GM21526 (cell line): Measurements from ENCODE around the gene SIKE1.
"Not testable (repeated sequence)": the region's sequence is repeated elsewhere in the genome, so short reads cannot be mapped to it uniquely, and the experiment has no call there.

ENCODE experiments used
- ATAC-seq: cut with Tn5 transposase; IDR thresholded peaks from one replicate; pipeline ENCODE4 v1.9.1; 2021; ENCODE audit warnings: moderate library complexity; ENCODE audit not compliant: unreplicated experiment, low FRiP score

The SIKE1 gene

DNA sequence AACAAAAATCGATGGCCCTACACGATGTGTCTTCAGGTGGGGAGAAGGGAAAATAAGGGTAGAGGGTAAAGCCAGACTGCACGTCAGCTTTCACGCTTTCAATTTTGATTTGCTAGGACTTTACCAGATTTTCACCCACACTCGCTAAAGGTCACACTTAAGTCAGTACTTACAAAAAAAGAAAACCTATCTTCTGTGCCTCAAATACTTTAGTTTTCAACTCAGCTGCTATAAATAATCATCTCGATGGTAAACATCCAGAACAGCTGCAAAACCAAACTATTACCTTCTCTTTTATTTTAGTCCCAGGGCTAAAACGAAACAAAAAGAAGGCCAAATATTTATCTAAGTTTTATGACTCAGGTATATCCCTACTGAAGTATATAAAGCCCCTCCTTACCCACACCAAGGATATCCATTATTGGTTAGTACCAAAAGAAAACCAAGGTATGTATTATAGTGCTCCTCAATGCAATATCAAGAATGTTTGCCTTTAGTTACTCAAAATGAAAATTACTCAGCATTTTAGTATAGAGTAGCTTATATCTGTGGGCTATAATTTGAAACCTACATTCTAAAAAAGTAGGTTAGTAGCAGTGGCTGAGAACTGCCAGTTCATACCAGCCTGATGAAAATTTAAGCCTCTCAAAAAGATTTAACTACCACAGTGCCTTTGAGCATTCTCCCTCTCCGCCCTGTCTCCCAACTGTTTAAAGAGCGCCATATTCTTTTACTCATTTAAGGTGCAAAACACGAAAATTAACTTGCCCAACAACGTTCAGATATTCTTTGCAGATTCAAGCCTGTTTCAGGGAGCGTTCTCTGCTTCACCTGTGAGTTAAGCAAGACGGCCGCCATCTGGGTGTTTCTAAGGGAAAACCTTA is 24.2 kb downstream of the SIKE1 start:
- peak; percentile 37 for ATAC-seq

DNA sequence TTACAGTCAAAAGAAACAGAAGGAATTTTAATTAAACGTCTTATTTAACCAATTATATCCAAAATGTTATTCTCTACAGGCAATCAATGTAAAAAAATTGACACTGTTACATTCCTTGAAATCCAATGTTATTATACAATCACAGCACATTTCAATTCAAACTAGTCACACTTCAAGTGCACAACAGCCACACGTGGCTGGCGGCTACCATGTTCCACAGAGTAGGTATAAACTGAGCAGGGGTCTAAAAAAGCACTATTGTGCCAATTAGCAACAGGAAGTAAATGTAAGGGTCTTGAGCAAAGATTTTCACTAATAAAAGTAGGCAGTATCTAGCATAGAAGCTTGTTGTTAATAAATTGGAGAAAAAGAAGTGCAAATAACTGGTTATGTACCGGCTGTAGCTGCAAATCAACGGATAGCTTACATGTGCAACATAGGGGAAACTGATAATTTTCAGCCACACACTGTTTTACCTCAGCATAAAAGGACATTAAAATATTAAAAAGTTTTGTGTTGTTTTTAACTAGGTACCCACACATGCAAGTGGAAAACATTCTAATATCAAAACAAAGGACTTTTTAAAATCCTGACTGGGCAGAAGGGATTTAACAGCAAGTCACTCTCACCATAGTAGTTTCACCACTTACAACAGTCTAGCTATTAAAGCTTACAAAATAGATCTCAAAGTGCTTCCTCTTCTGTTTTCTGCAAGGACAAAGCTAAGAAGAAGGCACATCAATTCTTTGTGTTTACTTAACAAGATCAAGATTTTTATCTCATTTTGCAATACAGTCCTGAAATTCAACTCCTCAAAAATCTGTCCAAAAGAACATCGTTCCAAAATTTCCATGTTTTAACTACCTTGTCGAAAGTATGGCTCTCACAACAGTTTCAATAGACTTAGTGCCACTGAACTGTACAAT is 25.2 kb downstream of the SIKE1 start:
- no peak for ATAC-seq

DNA sequence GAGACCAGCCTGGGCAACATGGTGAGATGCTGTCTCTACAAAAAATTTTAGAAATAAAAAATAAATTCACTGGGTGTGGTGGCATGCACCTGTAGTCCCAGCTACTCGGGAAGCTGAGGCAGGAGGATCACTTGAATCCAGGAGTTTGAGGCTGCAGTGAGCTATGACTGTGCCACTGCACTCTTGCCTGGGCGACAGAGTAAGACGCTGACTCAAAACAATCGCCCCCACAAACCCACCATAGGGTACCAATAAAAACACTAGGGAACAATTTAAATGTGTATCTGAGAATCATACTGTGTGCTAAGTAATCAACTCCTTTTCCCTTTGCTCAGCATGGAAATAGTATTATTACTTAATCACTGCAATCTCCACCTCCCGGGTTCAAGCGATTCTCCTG is 26.8 kb downstream of the SIKE1 start:
- not testable (repeated sequence) for ATAC-seq

DNA sequence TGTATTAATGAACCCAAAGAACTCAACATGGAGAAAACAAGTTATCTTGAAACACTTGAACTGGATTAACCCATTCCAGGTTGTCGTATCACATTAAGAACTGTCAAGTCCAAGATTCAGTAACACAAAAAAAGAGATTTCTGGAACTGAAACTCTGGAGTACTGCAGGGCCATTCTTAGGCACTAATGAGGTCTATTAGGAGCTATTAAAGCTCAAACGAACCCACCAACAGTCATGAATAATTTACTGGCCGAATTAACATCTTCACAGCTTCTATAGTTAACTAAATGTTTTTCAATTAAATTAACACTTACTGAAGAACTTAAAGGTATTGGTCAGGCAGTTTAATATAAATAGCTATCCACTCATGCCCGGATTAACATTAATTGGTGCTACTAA is 27.3 kb downstream of the SIKE1 start:
- no peak for ATAC-seq

DNA sequence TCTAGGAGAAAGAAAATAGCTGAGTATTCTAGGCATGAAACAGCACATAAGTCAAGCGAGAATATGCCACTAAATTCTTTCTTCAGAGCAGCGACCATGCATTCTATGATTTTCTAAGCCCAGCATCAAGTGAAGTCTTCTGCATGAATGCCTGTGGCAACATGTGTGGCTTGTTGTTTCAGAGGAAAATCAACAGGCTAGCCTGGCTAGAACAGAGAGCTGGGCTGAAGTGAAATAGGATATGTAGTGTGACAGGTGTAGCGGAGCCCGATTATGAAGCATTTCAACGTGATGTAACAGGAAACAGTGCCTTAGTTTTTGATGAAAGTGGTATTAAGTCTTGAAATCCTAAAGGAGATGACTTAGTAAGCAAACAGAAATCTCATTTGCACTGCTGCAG is 29.7 kb downstream of the SIKE1 start:
- ATAC-seq, result no peak

DNA sequence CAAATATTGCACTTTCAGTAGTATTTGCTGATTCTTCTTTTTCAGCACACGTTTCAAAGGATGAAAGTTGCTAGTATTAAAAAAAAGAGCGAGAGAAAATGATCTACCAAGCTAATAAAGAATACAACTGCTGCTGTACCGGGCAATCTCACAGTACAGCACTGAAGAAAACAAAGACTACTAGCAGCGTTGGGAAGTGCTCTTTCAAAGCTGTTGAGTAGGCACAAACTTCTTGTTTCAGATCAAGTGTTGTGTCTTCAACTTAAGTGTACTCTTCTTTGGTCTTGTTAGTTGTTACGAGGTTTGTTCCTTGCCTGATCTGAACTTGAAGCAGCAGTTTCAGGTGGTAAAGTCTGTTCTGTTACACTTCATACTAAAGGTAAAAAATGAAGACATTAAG is 30.6 kb downstream of the SIKE1 start:
- no peak for ATAC-seq

DNA sequence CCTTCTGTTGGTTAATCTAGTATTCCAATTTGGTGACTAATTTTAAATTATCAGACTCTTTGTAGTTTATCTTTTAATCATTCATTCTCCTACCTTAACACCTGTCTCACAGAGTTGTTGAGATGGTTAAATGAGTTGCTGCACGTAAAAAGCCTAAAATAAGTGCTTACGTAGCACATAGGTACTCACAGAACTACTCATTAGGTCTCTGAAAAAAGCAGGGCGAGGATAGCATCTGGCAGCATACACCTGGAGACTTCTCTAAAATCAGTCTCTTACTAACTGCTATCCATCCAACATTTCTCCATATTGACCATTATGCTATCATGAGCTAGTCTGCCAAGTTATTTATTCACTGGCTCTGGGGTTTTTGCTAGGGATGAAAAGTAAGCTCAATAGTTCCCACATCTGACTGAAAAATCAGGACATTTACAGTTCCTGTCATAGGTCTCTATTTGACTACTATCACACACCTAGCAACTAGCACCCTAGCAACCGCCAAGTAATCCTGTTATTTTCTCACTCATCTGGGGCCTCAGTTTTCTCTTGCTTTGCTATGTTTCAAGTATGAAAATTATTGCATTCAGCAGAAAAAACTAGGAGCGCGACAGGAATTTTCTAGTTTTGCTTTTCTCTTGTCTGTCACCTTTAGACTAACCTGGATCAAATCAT is 33.9 kb downstream of the SIKE1 start:
- no peak for ATAC-seq

DNA sequence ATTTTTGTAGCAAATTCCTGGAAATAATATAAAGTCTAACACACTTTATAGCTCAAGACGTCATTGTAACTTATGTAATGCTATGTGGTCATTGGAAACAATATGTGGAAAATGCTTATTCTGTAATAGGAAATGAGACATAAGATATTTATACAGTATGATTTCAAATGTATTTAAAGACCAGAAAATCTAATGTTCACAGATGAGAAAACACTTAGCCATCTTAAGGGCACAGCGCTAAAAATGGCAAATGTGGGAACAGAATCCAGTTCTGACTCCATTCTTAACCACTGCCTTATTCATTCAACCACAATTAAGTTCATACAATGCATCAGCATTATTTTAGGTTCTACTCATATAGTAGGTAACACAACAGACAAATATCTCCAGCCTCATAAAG is 35.2 kb downstream of the SIKE1 start:
- no peak for ATAC-seq

DNA sequence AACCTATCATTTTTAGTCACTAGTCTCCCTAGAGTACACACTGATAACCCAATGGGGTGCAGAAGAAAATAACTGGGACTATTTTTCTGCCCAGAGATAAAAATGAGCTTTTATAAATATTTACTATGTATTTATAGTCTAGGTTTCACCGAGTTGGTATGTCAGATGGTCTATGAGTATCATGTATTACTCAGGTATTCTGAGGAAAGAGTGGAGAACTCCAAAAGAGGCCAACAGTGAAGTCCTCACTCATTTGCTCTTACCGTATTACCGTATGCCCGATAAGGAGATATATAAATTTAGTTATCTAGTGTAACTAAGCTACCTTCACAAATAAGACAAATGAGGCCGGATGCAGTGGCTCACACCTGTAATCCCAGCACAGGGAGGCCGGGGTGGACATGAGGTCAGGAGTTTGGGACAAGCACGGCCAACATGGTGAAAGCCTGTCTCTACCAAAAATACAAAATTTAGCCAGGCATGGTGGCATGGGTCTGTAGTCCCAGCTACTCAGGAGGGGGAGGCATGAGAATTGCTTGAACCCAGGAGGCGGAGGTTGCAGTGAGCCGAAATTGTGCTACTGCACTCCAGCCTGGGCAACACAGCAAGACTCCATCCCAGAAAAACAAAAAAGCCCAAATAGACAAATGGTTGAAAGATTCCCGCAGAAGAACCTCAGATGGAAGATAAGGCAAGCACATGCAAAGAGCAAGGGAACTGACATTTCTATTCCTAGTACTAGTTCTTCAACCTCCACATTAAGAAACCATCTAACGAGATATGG is 38.3 kb downstream of the SIKE1 start:
- ATAC-seq, result no peak

DNA sequence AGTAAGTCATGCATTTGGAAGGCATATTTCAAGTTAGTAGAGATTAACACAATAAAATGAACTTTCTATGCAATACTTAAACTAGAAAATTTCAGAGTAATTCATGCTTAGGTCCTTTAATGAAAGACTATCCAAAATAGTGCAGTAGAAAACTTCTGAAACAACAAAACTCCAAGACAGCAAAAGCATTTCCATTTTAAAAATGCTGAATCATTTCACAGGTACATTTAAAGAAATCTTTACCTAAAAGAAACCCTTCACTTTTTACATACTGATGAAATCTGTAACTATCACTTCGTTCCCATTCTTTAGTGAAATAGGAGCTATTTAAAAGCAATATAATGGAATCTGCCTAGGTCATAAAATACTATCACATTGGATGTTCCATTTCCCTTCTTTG is 40.2 kb downstream of the SIKE1 start:
- ATAC-seq, result no peak

DNA sequence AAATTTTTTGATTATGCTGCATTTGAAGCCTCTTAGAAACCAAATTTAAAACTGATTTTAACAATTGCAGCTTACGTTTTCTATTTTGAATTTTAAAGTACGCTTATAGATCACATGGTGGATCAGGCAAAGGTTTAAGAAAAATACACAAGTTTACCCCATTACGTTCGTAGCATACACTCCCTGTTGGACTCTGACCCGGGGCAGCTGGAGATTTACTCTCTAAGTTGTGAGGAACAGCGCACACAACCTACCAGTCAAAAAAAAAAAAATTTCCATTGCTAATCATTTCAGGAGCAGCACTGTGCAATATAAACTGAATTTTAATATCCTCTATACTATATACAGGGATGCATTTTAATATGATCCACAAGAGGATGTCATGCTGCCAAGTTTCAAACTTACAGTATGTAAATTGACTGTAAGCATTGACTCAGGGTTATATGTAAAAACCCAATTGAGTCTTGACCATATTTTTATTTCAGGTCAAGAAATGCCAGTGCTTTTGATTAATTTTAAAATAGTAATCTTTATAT is 43.1 kb downstream of the SIKE1 start:
- no peak for ATAC-seq

DNA sequence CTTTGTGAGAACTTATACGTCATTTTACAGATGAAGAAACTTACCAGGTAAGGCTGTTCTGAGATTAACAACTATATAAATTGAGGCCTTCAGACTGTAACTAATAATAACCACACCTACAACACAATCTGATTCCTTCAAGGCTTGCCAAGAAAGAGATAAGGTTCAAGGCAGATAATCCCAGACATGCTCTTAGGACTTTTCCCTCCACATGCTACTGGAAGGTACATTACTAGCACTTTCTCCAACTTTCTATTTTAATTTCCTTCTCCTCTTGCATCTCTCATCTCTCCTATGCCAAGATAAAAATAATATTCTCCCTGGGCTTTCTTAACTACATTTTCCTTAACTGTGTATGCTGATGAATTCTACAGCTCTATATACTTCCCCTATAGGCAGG is 45.0 kb downstream of the SIKE1 start:
- no peak for ATAC-seq

DNA sequence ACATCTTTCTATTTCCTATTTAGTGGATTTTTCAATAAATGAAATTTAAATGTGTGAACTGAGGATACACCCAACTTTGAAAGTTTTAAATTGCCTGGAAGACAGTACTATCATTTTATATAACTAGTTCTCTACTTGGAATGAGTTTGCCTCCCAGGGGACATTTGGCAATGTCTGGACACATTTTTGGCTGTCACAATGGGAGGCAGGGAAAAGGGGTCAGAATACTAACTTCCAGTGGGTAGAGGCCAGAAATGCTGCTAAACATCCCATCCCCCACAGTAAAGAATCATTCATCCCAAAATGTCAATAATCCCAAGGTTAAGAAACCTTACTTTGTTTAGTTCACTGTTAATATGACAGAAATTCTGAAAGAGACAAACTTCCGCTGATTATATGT is 50.7 kb downstream of the SIKE1 start:
- no peak for ATAC-seq

DNA sequence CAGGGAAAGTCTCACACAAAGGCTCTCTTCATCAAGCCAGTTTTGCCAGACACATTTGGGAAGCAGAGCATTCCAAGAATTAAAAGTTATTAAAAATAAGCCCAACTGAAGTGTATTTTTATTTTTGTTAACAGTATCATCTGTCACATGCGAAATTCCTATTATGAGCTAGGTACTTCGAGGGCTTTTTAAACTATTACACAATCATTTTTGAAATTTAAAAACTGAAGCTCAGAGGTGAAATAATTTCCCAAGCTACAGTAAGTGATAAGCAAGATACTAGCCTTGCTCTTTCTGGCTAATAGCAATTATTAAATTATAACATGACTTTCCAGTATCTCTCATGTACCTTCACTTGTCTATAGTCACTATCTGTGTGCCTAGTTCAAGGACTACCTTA is 51.9 kb downstream of the SIKE1 start:
- ATAC-seq, result no peak

DNA sequence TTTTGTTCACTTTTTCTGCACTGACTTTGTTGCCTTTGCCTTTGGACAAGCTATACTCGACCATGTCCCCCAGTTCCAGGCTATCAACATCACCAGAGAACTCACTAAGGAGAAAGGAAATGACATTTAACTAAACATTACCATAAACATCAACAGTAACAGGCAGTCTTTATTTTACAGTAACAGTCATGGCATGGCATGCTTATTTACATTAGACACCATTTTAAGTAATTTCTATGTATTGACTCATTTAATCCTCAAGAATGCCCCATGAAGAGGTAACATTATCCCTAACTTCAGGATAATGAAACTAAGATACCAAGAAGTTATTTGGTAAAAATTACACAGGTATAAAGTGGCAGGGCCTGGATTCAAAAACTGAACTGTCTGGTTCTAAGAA is 55.3 kb downstream of the SIKE1 start:
- ATAC-seq, result no peak

DNA sequence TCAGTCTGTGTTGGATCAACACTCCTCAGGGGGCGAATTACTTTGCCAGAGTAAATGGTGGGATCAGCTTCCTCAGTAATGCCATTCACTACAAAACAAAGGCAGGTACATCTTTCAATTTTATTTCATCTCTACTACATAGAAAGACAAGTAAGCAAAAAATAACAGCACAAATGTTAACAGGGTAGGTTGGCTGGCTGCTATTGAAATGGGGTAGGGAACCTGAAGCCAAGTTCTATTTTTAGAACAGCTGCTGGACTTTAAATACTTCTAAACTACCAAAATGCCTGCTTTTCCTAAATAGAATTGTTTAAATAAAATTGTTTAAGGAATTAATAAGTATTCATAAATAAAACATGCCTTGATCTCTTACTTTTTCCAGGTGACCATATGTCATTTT is 56.6 kb downstream of the SIKE1 start:
- ATAC-seq, result no peak

DNA sequence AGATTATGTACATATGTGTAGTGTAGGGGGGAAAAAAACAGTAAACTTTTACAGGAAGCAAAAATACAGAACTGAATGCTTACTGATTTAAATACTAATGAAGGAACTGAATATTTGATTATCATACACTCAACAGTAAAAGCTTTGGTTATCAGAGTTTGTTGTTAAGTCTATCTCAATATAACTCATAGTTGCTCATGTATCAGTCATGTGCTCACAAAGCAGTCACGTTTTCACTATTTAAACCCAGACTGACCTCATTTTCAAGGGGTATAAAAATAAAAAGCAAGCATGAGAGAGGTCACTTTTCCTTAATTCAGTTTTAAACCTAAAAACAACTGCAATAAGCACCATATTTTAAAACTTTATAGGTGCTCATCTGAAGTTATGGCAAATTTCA is 57.0 kb downstream of the SIKE1 start:
- ATAC-seq, result no peak

DNA sequence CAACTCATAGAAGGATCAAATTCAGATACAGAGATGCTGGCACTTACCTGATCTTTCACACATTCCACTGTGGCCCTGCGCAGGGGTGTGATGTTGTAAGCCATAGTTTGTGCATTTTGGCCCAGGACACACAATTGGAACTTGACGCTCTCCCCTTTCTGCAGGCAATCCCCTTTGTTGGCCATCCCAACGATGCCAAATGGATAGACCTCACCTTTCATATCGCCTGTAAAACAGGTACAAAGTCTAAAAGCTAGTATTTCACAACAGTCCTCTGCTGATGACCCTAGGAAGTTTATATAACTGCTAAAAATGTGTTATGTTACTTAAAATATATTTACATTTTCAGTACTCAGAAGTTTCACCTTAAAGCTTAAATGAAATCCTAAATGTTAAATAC is 60.0 kb downstream of the SIKE1 start:
- no peak for ATAC-seq
